H1 (cell line): ENCODE measurements around the gene SLC8A1.

ENCODE experiments used
- ASH2L ChIP-seq: fragments of 200-600, 300-600 bp; sonication (generic); IDR thresholded peaks from one replicate; pipeline ENCODE4 v1.7.1; 2017; ENCODE audit warnings: low read length
- ATF3 ChIP-seq: IDR thresholded peaks from 2 replicates; pipeline ENCODE4 v1.6.1; 2011; ENCODE audit warnings: low read depth, mild to moderate bottlenecking, low read length; ENCODE audit not compliant: insufficient read depth
- CTCF ChIP-seq, 3 experiments: IDR thresholded peaks; 1 replicate in 2 of 3; 2 replicates in 1 of 3; pipeline versions ENCODE4 v1.5.1 to v1.6.1; 2011; ENCODE audit warnings: low read length in 3 of 3, mild to moderate bottlenecking in 3 of 3, inconsistent platforms in 2 of 3, low read depth in 1 of 3, moderate library complexity in 1 of 3; ENCODE audit not compliant: insufficient read depth in 1 of 3; ENCODE audit errors: control extremely low read depth in 1 of 3
- EGR1 ChIP-seq: IDR thresholded peaks from 2 replicates; pipeline ENCODE4 v1.6.1; 2011; ENCODE audit warnings: low read depth, low read length, borderline replicate concordance
- EP300 ChIP-seq, 2 experiments: IDR thresholded peaks; 1 replicate in 1 of 2; 2 replicates in 1 of 2; pipeline ENCODE4 v1.6.1; 2011 to 2012; ENCODE audit warnings: low read depth in 2 of 2, low read length in 2 of 2, mild to moderate bottlenecking in 2 of 2, borderline replicate concordance in 1 of 2, inconsistent platforms in 1 of 2, moderate library complexity in 1 of 2
- HDAC2 ChIP-seq, 2 experiments: fragments of 300-600 bp in 1 of 2; sonication (generic) in 1 of 2; IDR thresholded peaks; 2 replicates each; pipeline ENCODE4 v1.6.1; 2011 to 2012; ENCODE audit warnings: low read depth in 2 of 2, low read length in 2 of 2, mild to moderate bottlenecking in 2 of 2, moderate library complexity in 2 of 2, borderline replicate concordance in 1 of 2, inconsistent platforms in 1 of 2
- JUND ChIP-seq: IDR thresholded peaks from 2 replicates; pipeline ENCODE4 v1.6.1; 2011; ENCODE audit warnings: mild to moderate bottlenecking, improper control_type of control experiment, low read length
- POLR2A ChIP-seq, 2 experiments: IDR thresholded peaks; 1 replicate in 1 of 2; 2 replicates in 1 of 2; pipeline ENCODE4 v1.6.1; 2011; ENCODE audit warnings: low read depth in 2 of 2, low read length in 2 of 2, mild to moderate bottlenecking in 2 of 2; ENCODE audit errors: control extremely low read depth in 1 of 2
- POU5F1 ChIP-seq: IDR thresholded peaks from 2 replicates; pipeline ENCODE4 v1.6.1; 2011; ENCODE audit warnings: low read depth, mild to moderate bottlenecking, low read length, moderate library complexity
- SAP30 ChIP-seq: fragments of 300-600 bp; sonication (generic); IDR thresholded peaks from 2 replicates; pipeline ENCODE4 v1.7.1; 2012; ENCODE audit warnings: low read length, moderate library complexity, mild to moderate bottlenecking, inconsistent platforms; ENCODE audit not compliant: insufficient read depth, insufficient replicate concordance

- TF ChIP-seq ASH2L (no peak), EGR1 (no peak), CTCF (IDR thresholded peaks at IDR 0.05; ENCODE audit: control extremely low read depth in 1 of 3, insufficient read depth in 1 of 3, low read depth in 1 of 3, low read length in 3 of 3) (no peak), JUND (no peak), SAP30 (no peak), POU5F1 (no peak), ATF3 (no peak), POLR2A (IDR thresholded peaks at IDR 0.05; ENCODE audit: control extremely low read depth in 1 of 2, low read depth in 2 of 2, low read length in 2 of 2) (no peak), HDAC2 (IDR thresholded peaks at IDR 0.05; ENCODE audit: borderline replicate concordance in 1 of 2, low read depth in 2 of 2, low read length in 2 of 2) (no peak), EP300 (IDR thresholded peaks at IDR 0.05; ENCODE audit: borderline replicate concordance in 1 of 2, low read depth in 2 of 2, low read length in 2 of 2) (no peak)
Observed at GRCh38 chr2:40094451-40094850, 357.4 kb downstream of the SLC8A1 start.
